GM18868 (cell line): ENCODE results near the gene TGFBRAP1.
"Not testable (repeated sequence)": the region's sequence is repeated elsewhere in the genome, so short reads cannot be mapped to it uniquely, and the experiment has no call there.

Experiments
- ATAC-seq: cut with Tn5 transposase; IDR thresholded peaks from one replicate; pipeline ENCODE4 v1.9.1; 2021; ENCODE audit warnings: mild to moderate bottlenecking, moderate library complexity; ENCODE audit not compliant: unreplicated experiment

The TGFBRAP1 gene

DNA sequence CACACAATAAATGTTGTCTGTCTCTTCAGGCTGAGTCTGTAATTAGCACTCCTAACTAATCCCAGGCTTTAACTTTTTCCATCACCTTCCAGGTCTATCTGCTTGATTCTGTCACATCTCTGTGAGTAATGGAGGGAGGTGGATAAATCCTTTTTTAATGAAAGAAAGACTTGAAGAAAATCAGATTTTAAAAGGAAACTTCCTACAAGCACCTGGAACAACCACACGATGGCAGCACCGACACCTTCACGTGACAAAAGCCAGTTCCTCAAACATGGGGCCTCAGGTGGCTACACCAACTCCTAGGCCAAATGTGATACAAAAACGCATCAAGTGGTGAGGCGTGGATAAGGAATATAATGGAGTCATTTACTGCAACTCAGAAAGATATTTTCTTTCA, 41.8 kb downstream of the TGFBRAP1 start:
- no peak for ATAC-seq

DNA sequence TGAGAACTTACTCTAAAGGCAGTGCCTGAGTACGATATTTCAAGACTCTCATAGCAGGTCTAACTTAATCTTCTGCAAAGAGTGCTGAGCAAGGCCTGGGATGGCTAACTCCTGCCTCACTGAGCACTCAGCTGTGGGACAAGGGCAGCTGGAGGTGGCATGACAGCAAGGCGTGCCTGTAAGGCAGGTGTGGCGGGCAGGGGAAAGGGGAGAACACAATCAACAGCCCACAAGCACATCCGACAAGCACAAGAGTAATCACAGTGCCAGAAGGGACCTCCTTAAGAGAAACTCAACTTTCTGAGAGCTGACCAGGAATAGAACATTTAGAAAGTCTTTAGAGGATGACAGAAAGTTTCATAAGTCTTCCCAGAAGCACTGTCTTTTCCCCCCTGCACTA, 46.0 kb downstream of the TGFBRAP1 start:
- ATAC-seq, result no peak

DNA sequence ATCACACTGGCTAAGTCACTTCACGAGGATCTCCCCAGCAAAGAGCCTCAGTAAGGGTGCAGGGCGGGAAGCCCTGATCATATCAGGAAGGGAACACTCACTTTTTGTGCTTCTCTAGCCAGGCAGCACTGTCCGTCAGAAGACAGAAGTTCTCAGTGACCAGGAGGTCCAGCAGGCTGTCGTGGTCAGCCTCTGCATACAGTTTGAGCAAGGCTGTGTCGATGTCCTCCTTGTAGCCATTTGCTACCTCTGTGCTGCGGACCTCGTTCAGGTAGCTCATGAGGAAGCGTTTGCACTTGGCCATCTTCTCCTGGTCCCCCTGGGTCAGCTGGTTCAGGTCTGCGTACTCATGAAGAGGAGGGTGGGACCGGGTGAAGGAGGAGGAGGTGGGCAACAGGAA, 49.3 kb downstream of the TGFBRAP1 start:
- ATAC-seq, result no peak

DNA sequence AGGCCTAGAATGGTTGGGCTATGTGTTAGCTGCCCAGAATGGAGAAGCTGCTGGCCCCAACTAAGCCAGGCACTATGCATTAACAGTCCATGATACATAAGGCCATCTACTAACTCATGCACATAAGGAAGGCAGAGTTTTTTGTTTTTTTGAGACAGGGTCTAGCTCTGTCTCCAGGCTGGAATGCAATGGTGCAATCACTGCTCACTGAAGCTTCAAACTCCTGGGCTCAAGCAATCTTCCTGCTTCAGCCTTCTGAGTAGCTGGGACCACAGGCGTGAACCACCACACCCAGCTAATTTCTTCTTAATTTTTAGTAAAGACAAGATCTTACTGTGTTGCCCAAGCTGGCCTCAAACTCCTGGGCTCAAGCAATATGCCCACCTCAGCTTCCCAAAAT, 50.4 kb downstream of the TGFBRAP1 start:
- no peak for ATAC-seq

- no peak for ATAC-seq
Observed at GRCh38 chr2:105278654-105279053, 50.9 kb downstream of the TGFBRAP1 start.

GRCh38 chr2:105274046-105274445, 55.5 kb downstream of the TGFBRAP1 start:
- ATAC-seq, result no peak

DNA sequence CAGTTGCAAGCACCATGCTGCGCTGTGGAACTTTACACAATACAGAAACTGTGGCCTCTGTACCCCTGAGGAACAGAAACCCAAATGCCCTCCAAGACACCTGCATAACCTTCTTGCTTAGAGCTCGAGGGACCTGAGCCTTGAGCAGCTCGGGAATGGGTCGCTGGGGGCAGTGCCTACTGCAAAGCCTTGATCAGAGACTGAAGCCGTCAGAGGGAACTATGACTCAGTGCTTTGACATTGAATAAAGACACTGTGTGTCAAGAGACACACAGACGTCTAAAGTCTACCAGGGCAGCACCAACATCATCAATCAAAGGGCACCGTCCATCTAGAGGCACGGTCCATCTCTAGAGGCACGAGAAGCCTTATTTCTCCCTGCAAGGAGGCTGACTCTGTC, 57.4 kb downstream of the TGFBRAP1 start:
- ATAC-seq, result no peak

DNA sequence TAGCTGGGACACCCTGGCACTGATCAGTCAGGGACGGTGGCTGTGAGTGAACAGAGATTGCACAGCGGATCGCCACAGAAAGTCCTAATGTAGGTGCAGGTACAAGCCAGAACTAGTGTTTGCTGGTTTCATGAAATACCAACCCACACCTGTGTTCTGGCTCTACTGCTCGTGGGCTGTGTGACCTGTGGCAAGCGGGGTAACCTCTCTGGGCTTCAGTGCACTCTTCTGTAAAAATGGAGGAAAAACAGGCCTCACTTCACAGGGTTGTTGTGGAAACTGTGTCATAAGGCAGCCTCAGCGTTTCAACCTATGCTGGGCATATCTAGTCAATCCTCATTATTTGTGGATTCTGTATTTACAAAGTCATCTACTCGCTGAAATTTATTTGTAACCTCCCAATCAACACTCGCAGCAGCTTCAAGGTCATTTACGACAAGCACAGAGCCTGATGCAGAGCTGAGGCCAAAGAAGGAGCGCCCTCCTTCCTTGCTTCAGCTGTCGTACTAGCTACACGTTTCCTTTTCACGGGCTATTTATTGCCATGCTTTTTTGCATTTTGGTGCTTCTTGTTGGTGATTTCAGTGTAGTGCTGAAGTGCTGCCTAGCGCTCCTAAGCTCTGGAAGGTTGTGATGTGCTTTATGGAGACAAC, 58.0 kb downstream of the TGFBRAP1 start:
- ATAC-seq, result no peak

DNA sequence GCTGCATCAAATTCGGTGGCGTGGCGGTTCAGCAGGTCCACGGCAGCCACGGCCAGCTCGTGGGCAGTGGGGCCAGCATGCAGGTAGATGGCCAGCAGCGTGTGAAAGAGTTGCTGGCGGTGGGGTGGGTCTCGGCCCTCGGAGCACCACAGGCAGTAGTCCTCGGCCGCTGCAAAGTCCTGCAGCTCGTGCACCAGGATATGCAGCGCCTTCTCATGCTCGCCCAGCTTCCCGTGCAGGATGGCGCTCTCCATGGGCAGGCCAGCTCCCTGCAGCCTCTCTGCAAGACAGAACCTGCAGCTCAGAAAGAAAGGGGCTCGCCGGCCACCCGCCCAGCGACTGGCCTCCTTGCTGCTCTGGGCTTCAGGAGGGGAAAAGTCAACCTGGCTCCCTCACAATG, 60.1 kb downstream of the TGFBRAP1 start:
- ATAC-seq, result no peak

DNA sequence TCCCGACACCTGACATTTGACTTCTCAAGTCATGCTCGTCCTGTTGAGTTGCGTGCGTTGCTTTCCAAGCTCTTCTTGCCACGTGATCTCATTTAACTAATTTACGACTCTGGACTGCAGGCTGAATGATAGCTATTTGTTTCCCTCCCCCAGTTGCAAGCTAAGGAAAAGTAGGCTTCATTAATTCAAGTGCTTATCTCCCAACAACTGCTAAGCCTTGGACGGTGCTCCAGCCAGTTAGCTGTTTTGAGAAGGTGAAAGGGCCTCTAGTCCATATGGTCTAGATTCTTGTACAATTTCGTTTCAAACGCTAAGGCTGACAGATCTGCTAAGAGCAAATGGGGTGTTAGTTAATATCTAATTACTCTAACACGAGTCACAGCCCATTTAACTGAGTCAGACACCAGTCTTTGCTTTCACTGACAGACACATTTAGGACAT, 66.9 kb downstream of the TGFBRAP1 start:
- ATAC-seq, result no peak

DNA sequence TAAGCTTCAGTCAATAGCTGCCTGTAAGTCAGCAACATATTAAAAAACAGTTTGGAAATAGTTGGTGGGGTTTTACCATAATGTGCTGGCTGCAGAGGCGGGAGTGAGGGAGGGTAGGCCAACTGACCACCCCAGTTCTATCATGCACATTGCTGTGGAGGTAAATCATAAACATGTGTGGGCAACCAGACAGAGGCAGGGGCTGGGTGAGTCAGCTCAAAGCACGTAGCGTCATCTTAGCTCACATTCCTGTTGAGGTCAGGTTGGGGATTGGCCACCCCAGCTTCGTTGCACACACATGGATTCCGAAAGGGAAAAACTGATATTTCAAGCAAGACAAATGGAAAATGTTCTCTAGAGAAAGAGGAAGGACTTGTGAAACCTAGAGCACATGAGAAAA, 68.5 kb downstream of the TGFBRAP1 start:
- no peak for ATAC-seq

- ATAC-seq, result no peak
Observed at GRCh38 chr2:105258835-105259350, 70.6 kb downstream of the TGFBRAP1 start.

GRCh38 chr2:105257981-105258380, 71.6 kb downstream of the TGFBRAP1 start:
- no peak for ATAC-seq

GRCh38 chr2:105256431-105257047, 73.0 kb downstream of the TGFBRAP1 start:
- no peak for ATAC-seq

- no peak for ATAC-seq
Observed at GRCh38 chr2:105255979-105256378, 73.6 kb downstream of the TGFBRAP1 start.

DNA sequence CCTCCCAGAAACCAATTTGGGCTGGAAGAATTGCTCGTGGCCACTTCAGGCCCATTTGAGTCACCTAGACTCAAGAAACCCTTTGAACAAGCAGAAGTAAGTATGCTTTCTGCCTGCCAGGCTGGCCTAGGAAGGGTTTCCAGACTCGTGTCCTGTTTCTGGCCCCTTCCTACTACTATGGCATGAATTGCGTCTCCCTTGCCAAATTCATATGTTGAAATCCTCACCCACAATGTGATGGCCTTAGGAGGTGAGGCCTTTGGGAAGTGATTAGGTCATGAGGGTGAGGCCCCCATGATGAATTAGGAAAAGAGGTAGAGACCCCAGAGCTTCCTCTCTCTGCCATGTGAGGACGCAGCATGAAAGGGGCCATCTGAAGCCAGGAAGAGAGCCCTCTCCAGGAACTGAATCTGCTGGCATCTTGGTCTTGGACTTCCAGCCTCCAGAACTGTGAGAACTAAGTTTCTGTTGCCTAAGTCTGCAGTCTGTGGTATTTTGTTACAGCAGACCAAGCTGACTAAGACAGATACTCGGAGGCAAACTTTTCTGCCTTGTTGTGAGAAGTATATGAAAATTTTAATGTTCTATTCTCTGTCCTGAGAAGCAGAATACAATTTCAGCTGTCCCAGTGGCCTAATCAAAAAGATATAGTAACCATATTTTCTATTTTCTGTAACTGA, 74.9 kb downstream of the TGFBRAP1 start:
- ATAC-seq, result no peak

- no peak for ATAC-seq
Observed at GRCh38 chr2:105252271-105252670, 77.3 kb downstream of the TGFBRAP1 start.

- not testable (repeated sequence) for ATAC-seq
Observed at GRCh38 chr2:105251016-105251648, 78.4 kb downstream of the TGFBRAP1 start.

- no peak for ATAC-seq
Observed at GRCh38 chr2:105249891-105250290, 79.6 kb downstream of the TGFBRAP1 start.

- ATAC-seq, result no peak
Observed at GRCh38 chr2:105249181-105249580, 80.4 kb downstream of the TGFBRAP1 start.

DNA sequence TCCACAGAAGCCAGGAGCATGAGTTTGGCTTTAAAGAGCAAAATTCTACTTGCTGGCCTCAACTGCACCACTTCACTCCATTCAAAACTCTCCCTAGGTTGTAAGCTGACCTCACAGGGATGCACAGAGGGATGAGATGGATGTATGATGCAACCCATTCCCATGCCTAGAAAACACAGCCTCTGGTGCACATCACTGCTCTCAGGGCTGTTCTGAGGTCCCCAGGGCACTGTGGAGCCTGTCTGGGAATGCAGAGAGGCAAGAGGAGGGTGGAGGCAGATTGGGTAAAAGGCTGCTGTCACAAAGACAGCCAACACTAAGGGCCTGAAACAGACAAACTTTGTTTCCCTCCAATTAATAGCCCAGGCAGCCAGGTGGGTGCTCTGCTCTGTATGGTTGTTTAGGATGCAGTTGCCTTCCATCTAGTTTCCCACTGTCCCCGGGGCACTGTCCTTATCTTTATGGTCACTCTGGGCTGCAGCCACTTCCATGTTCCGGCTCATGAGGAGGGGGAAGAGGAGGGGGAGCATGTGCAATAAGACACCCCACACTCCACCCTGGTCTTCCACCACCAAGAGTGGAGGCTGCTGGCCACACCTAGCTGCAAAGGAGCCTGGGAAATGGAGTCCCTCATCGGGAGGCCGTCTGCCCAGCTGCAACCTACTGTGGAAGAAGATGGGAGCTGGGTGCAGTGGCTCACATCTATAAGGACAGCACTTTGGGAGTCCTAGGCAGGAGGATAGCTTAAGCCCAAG, 81.0 kb downstream of the TGFBRAP1 start:
- ATAC-seq, result no peak
